ENCODE data around the gene KERA.

KERA gene

GRCh38 chr12:91074154-91074709 is 16.4 kb upstream of the KERA start:
- no peak for DNase-seq (ENCODE audit: low read depth)
- no peak overlapping the region for H3K4me3 ChIP-seq (ENCODE audit: low read depth, low read length)
- no peak for TF ChIP-seq CTCF (IDR thresholded peaks at IDR 0.05; ENCODE audit: low read depth, low read length, missing control alignments)

GRCh38 chr12:91073426-91073825 is 15.6 kb upstream of the KERA start:
- TF ChIP-seq CTCF (IDR thresholded peaks at IDR 0.05; ENCODE audit: low read depth, low read length, missing control alignments): no peak
- H3K4me3 ChIP-seq (ENCODE audit: low read depth, low read length): no peak overlapping the region
- no peak for DNase-seq (ENCODE audit: low read depth)

GRCh38 chr12:91072931-91073330 is 15.1 kb upstream of the KERA start:
- H3K4me3 ChIP-seq (ENCODE audit: low read depth, low read length): no peak overlapping the region
- TF ChIP-seq CTCF (IDR thresholded peaks at IDR 0.05; ENCODE audit: low read depth, low read length, missing control alignments): no peak
- no peak for DNase-seq (ENCODE audit: low read depth)

GRCh38 chr12:91070936-91071335 is 13.1 kb upstream of the KERA start:
- no peak for DNase-seq (ENCODE audit: low read depth)
- H3K4me3 ChIP-seq (ENCODE audit: low read depth, low read length): no peak overlapping the region
- TF ChIP-seq CTCF (IDR thresholded peaks at IDR 0.05; ENCODE audit: low read depth, low read length, missing control alignments): no peak

GRCh38 chr12:91065396-91065795 is 7.6 kb upstream of the KERA start:
- no peak for TF ChIP-seq CTCF (IDR thresholded peaks at IDR 0.05; ENCODE audit: low read depth, low read length, missing control alignments)
- DNase-seq (ENCODE audit: low read depth): no peak
- no peak overlapping the region for H3K4me3 ChIP-seq (ENCODE audit: low read depth, low read length)

GRCh38 chr12:91064640-91065039 is 6.8 kb upstream of the KERA start:
- no peak for TF ChIP-seq CTCF (IDR thresholded peaks at IDR 0.05; ENCODE audit: low read depth, low read length, missing control alignments)

GRCh38 chr12:91061091-91061490 is 3.3 kb upstream of the KERA start:
- no peak overlapping the region for H3K4me3 ChIP-seq (ENCODE audit: low read depth, low read length)
- no peak for TF ChIP-seq CTCF (IDR thresholded peaks at IDR 0.05; ENCODE audit: low read depth, low read length, missing control alignments)
- no peak for DNase-seq (ENCODE audit: low read depth)

More at GRCh38 chr12:91064640-91065039, 6.8 kb upstream of the KERA start:
- no peak for DNase-seq (ENCODE audit: low read depth)
- no peak overlapping the region for H3K4me3 ChIP-seq (ENCODE audit: low read depth, low read length)
